ENCODE results near the gene CUEDC1.

The CUEDC1 gene, protein sequence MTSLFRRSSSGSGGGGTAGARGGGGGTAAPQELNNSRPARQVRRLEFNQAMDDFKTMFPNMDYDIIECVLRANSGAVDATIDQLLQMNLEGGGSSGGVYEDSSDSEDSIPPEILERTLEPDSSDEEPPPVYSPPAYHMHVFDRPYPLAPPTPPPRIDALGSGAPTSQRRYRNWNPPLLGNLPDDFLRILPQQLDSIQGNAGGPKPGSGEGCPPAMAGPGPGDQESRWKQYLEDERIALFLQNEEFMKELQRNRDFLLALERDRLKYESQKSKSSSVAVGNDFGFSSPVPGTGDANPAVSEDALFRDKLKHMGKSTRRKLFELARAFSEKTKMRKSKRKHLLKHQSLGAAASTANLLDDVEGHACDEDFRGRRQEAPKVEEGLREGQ

GRCh38 chr17:57955183-57955931, at the start of gene CUEDC1:
Gene CUEDC1 (minus strand): TSS chr17:57955412. CDS start chr17:57885564, 69,848 bp downstream.
- DNase-seq (ENCODE audit: low read depth, low spot score), result no peak

DNA sequence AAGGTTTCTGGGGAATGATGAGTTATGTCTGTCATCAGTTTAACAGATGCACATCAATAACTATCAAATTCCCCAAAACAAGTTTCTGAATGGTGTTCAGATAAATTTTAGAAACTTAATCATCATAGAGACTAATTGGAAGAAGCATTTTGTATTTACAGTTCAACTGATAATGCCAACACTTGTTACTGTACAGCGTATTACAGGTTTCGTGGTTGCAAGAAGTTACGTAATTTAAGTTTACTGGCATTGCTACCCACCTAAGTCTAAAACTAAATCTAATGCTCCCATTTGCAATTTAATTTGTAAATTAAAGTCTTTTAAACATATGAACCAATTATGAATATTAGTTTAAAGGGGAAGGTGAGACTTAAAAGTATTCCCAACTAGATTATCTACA, 48.8 kb upstream of the CUEDC1 start:
- no peak for DNase-seq (ENCODE audit: low read depth, low spot score)

DNA sequence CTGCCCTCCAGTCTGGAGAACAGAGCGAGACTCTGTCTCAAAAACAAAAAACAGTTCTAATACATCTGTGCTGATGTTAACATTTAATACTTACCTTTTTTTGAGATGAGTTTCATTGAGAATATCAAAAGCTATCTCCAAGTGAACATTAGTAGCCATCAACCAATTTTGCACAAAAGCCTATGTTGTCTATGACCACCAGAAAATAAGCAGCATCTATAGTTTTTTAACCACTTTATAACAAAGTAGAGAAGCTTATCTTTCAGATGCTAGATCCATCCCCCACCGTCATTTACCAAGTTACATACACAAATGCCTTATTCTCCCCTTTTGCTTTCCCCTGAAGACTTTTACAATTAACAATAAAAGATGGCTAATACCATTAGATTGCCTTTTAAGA, 47.8 kb upstream of the CUEDC1 start:
- no peak for DNase-seq (ENCODE audit: low read depth, low spot score)

GRCh38 chr17:58002154-58002948, 47.1 kb upstream of the CUEDC1 start:
- DNase-seq (ENCODE audit: low read depth, low spot score), result no peak

GRCh38 chr17:58001461-58002124, 46.4 kb upstream of the CUEDC1 start:
- DNase-seq (ENCODE audit: low read depth, low spot score), result no peak

- no peak for DNase-seq (ENCODE audit: low read depth, low spot score)
These were observed 44.3 kb upstream of the CUEDC1 start for GRCh38 chr17:57999496-58000017.

- DNase-seq (ENCODE audit: low read depth, low spot score), result no peak
These were observed 43.8 kb upstream of the CUEDC1 start for GRCh38 chr17:57999010-57999495.

GRCh38 chr17:57997085-57997809, 42.0 kb upstream of the CUEDC1 start:
- DNase-seq (ENCODE audit: low read depth, low spot score), result no peak

DNA sequence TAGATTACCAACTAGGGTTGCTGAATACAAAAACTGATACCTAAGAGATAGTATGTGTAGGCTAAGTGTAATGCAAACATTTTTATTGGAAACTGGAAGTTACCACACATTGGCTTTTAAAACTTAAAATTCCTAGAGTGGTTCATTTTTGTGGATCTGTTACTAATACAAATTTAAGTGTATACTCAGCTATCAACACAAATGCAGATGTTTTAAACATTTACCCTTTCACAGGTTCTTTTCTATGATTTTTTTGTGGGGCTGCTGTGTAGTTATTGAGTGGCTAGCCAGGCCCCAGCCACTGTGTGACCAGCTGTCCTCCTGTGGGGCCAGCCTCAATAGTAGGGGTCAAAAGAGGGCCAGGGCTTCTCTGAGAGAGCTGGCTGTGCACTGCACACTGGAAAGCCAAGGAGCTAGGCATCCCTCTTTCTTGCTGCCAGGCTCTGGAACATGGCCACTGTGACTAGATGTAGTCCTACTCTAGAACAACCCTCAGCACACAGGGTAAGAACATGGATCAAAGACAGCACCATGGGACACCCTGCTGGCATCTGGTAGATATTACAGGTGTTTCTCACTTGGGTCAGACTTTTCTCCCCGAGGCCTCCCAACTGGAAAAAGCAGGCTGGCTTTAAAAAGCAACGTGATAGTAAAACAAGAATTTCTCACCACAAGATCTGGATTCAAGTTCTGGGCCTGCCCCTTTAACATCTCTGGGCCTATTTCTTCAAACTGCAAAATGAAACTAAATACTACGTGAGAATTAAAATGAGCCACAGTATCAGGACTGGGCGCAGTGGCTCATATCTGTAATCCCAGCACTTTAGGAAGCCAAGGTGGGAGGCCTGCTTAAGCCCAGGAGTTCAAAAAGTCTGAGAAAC, 40.1 kb upstream of the CUEDC1 start:
- DNase-seq (ENCODE audit: low read depth, low spot score), result no peak

DNA sequence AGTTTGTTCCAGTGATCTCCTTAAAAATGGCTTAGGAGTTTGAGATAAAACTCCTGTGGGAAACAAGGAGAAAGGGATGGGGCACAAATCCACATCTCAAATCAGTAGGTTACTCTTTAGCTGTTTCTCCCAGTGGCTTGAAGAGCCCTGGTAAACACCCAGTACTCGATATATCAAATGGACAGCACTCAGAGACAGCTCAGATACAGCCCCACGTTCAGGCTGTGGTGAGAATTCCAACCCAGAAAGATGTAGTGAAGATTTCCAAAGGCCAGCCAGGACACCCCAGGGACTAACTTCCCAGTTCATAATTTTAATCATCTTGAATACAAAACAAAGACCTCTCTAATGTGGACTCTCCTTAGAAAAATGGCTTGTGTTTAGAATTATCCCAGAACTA, 39.2 kb upstream of the CUEDC1 start:
- DNase-seq (ENCODE audit: low read depth, low spot score), result no peak

- no peak for DNase-seq (ENCODE audit: low read depth, low spot score)
These were observed 38.5 kb upstream of the CUEDC1 start for GRCh38 chr17:57993471-57994365.

- no peak for DNase-seq (ENCODE audit: low read depth, low spot score)
These were observed 36.3 kb upstream of the CUEDC1 start for GRCh38 chr17:57991537-57991936.

- no peak for DNase-seq (ENCODE audit: low read depth, low spot score)
These were observed 34.8 kb upstream of the CUEDC1 start for GRCh38 chr17:57990037-57990436.

DNA sequence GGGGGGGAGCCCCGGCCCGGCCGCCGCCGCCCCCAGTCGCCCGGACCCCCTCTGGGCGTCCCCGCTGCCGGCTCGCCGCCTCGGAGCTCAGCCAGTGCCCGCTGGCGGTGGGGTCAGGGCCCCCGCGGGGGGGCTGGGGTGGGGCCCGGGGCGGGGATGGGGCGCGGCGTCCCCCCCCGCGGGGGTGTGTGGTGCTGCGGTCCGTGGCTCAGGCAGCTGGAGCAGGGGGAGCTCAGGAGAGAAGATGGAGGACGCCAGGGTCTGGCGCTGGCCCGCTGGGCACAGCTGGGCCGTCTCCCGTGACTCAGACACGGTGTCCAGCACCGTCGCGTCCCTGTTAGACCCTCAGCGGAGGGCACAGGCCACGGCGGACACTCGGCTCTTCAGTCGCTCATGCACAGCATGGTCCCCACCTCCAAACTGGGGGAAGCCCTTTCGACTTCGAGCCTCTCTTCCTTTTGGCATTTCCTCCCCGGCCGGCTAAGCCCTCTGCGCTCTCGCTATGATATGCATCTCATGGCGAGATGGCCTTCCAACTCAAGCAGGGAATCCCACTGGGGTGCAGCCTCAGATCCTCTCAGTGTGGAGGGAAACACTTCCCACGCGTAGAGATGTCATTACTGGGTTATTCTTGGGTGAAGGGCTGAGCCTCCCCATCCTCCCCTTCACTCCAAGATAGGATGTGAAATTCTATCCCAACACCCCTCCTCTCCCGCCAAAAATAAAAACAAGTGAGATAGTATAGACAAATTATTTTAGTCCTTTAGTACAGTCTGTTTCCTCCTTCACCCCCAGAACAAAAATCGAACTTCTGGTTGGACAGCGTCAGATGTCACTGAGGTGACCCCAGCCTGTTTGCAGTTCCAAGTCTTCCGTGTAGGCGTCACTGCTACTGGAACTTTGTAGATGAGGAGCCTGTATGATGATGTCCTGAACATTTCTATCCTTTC, 33.4 kb upstream of the CUEDC1 start:
- no peak for DNase-seq (ENCODE audit: low read depth, low spot score)

GRCh38 chr17:57987581-57988300, 32.5 kb upstream of the CUEDC1 start, which contains the start of gene VEZF1:
Gene VEZF1 (minus strand): TSS chr17:57988254. CDS start chr17:57988111, 143 bp downstream.
- no peak for DNase-seq (ENCODE audit: low read depth, low spot score)

DNA sequence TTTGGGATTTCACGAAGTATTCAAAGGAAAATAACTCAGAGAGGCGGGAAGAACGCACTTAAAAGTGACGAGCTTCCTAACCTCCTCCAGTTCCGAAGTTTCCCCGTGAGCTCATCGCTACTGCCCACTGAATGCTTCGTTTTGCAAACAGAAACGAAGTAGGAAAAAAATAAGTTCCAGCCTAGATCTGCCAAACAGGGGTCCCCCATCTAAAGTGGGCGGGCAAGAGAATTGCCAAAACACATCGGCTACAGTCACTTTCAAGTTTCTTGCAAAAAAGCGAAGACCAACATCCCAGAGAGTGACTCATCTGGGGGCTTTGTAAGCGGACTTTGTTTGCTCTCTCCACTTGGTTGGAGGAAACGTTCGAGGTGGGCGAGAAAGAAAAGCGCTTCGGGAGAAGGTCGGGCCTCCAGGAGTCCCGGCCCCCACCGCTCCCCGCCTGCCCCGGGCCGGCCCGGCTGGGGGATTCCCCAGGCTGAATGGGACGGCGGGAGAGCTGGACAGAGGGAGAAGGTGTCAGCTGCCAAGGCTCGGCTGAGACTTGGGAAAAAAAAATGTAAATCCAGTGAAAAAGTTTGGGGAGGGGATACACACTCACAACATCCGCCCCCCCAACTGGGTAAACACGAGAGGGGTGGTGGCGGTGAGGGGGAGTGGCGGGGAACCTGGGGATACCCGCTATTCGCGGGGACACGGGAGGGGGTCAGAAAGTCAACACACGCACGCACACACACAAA, 31.8 kb upstream of the CUEDC1 start:
- DNase-seq (ENCODE audit: low read depth, low spot score), result no peak
